ENCODE measurements around the gene ZNF526. TPM values are rescaled to one million over a fixed set of nuclear protein-coding genes. Genes with fewer than 3 reads are reported as not detected.

ZNF526 gene
- total and polyA plus RNA-seq, 12 donors: 2.0 to 12.5 (median 6.2) TPM

DNA sequence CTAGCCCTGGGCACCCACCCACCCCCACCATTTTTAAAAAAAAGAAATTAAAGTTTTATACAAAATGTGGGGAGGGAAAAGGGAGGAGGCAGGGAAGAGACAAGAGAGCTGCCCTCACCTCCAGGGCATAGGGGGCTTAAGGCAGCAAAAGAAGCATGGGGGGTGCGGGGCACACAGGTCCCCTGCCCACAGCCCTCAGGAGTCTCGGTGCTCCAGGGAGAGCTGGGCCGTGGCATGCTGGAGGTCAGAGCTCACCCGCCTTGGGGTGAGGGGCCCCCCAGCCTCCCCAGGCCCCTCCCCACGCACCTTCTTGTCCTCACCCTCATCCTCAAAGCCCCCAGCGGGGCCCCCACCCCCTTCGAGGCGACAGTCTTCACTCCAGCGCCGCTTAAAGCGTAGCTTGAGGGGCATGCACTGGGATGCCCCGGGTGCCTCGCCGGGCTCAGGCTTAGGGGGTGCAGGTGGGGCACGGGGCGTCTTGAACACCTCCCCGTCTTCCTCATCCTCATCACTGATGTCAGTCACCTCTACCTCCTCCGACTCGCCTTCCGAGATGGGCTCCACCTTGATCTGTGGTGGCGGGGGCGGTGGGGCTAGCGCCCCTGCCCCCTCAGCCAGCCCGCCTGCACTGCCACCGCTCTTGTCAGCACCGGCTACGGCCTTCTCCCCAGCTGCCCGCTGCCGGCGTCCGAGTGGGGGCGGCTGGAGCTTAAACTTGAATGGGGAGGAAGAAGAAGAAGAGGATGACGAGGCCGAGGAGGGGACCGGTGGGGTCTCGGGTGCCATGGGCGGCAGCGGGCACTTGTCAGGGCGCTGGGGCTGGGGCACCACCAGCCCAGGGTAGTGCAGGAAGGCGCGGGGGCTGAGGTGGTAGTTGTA is 28.4 kb downstream of the ZNF526 start:
- no peak for TF ChIP-seq POLR2A (IDR thresholded peaks at IDR 0.05)
- no peak for TF ChIP-seq CTCF (IDR thresholded peaks at IDR 0.05)
- no peaks in the 10 kb centered on the region for H3K9me3 ChIP-seq (replicated peaks in 1 of 3)
- no peaks in the 10 kb centered on the region for H3K27me3 ChIP-seq
- no peak overlapping the region for H3K4me3 ChIP-seq
- peaks cover 0 to 20% of the 10 kb centered on the region in 2 donors for H3K36me3 ChIP-seq (replicated peaks in 1 of 2)
- peaks cover 54 to 74% of the 10 kb centered on the region in 2 donors for H3K4me1 ChIP-seq (replicated peaks in 1 of 2)
- peak overlapping the region in 4 of 5 donors; percentile 24 to 88 (median 63) for H3K27ac ChIP-seq
- 80 to 86% (median 84%) methylated on average over 37 to 41 of the region's 41 CpGs for WGBS, 4 donors
- intact Hi-C loops (cut with DNase I): loop anchor here (5.0 kb wide), 1 partner anchor 44 kb away; no protein-coding TSS in a partner anchor
- DNase-seq: no peak

- Histone ChIP-seq H3K27ac (peak overlapping the region in 2 of 5 donors; percentile 99 to 100), H3K4me1 (replicated peaks in 1 of 2) (peaks cover 48 to 67% of the 10 kb centered on the region in 2 donors), H3K4me3 (no peak overlapping the region), H3K9me3 (replicated peaks in 1 of 3) (no peaks in the 10 kb centered on the region), H3K27me3 (no peaks in the 10 kb centered on the region), H3K36me3 (replicated peaks in 1 of 2) (peaks cover 0 to 20% of the 10 kb centered on the region in 2 donors)
- DNase-seq: peak in 2 of 7 donors; percentile 20 to 38
- WGBS, 4 donors: 75 to 90% (median 76%) methylated on average over 12 to 36 of the region's 36 CpGs
- TF ChIP-seq CTCF (IDR thresholded peaks at IDR 0.05) (no peak), POLR2A (IDR thresholded peaks at IDR 0.05) (no peak)
- intact Hi-C loops (cut with DNase I): loop anchor here (5.0 kb wide), 1 partner anchor 43 kb away; no protein-coding TSS in a partner anchor
Observed at GRCh38 chr19:42249149-42249750, 29.1 kb downstream of the ZNF526 start.

DNA sequence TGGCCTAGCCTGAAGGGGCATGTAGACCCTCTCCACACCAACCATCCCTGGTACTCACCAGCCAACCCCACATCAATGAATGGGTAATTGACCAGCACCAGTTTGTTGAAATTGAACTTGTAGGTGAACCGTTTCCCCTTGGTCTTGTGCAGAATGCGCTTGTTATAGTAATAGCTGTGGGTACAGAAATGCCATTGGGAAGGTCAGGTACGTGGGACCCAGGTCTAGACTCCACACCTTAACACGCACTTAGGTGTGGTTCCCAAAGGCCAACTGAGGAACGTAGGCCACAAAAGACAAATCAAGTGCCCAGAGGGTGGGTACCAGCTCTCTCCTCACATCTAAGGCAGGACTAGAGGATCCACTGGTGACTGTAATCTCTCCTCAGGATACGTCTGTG is 29.7 kb downstream of the ZNF526 start:
- Histone ChIP-seq H3K36me3 (replicated peaks in 1 of 2) (peaks cover 0 to 20% of the 10 kb centered on the region in 2 donors), H3K9me3 (replicated peaks in 1 of 3) (no peaks in the 10 kb centered on the region), H3K4me1 (replicated peaks in 1 of 2) (peaks cover 48 to 66% of the 10 kb centered on the region in 2 donors), H3K4me3 (no peak overlapping the region), H3K27ac (peak overlapping the region in 4 of 5 donors; percentile 79 to 100 (median 98)), H3K27me3 (no peaks in the 10 kb centered on the region)
- WGBS, 4 donors: 67 to 86% (median 71%) methylated on average over 4 to 6 of the region's 6 CpGs
- TF ChIP-seq CTCF (IDR thresholded peaks at IDR 0.05) (no peak), POLR2A (IDR thresholded peaks at IDR 0.05) (no peak)
- DNase-seq: no peak
- intact Hi-C loops (cut with DNase I): loop anchor here (2.0 to 5.0 kb wide), 2 partner anchors 29 to 43 kb away; no protein-coding TSS in a partner anchor

DNA sequence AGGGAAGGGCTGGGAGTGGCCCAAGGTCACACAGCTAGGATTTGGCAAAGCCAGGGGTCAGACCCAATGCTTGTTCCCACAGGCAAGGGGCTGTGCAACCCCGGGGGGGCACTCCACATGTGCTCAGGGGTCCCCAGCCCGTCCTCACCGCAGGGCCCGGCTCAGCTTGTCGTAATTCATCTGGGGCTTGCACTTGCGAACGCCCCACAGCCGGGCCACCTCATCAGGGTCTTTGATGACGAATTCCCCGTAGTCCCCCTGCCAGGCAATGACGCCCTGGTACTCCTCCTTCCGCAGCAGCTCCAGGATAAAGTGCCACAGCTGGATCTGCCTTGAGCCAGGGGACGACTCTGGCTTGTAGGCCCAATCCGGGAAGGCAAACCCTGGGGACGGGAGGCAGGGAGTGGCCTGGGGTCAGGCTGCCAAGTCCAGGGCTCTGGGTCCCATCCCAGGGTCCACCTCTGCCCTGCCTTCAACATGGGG is 30.1 kb downstream of the ZNF526 start:
- Histone ChIP-seq H3K4me1 (replicated peaks in 1 of 2) (peaks cover 48 to 62% of the 10 kb centered on the region in 2 donors), H3K27me3 (no peaks in the 10 kb centered on the region), H3K4me3 (peak overlapping the region in 1 of 4 donors; percentile 90), H3K9me3 (replicated peaks in 1 of 3) (no peaks in the 10 kb centered on the region), H3K27ac (peak overlapping the region; percentile 6 to 100 (median 97)), H3K36me3 (replicated peaks in 1 of 2) (peaks cover 0 to 20% of the 10 kb centered on the region in 2 donors)
- intact Hi-C loops (cut with DNase I): loop anchor here in 1 of 2 donors (2.0 kb wide), 1 partner anchor 29 kb away; no protein-coding TSS in a partner anchor
- DNase-seq: peak; percentile 48 to 68 (median 65)
- TF ChIP-seq POLR2A (IDR thresholded peaks at IDR 0.05) (peak in 1 of 2 donors; percentile 22), CTCF (IDR thresholded peaks at IDR 0.05) (no peak)
- WGBS, 4 donors: 21 to 53% (median 29%) methylated on average over 9 to 15 of the region's 15 CpGs

Measured in adrenal gland (tissue), 12 donors.